ENCODE measurements around the gene TRAPPC3L.

The TRAPPC3L gene

DNA sequence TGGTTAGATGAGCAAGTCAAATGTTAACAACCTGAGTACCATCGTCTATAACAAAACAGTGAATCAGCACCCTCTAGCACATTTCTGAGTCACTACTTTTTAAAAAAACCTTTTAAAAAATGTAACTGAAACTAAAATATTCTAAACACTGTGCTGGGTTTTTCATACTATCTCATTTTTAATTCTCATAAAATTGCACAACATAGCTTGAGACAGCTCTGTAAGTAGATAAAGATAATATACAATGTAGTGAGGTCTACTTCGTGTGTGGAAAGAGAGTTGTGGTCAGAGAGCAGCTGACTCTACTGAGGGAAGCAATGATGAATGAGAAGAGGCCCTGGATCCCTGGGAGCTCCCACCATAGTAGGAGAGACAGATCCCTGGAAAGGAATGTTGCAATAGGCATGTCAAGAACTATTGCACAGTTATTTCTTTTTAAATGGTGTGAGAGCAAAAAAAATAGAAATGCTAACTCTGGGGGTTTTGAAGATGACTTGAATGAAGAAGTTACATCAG, 97.9 kb downstream of the TRAPPC3L start:
- H3K4me3 ChIP-seq (replicated peaks; ENCODE audit: low read depth, low read length): no peak overlapping the region
- TF ChIP-seq, protein P1, sequence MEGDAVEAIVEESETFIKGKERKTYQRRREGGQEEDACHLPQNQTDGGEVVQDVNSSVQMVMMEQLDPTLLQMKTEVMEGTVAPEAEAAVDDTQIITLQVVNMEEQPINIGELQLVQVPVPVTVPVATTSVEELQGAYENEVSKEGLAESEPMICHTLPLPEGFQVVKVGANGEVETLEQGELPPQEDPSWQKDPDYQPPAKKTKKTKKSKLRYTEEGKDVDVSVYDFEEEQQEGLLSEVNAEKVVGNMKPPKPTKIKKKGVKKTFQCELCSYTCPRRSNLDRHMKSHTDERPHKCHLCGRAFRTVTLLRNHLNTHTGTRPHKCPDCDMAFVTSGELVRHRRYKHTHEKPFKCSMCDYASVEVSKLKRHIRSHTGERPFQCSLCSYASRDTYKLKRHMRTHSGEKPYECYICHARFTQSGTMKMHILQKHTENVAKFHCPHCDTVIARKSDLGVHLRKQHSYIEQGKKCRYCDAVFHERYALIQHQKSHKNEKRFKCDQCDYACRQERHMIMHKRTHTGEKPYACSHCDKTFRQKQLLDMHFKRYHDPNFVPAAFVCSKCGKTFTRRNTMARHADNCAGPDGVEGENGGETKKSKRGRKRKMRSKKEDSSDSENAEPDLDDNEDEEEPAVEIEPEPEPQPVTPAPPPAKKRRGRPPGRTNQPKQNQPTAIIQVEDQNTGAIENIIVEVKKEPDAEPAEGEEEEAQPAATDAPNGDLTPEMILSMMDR (IDR thresholded peaks at IDR 0.05; ENCODE audit: low read length, missing control alignments): no peak
- DNase-seq (ENCODE audit: low read depth): peak; percentile 99

DNA sequence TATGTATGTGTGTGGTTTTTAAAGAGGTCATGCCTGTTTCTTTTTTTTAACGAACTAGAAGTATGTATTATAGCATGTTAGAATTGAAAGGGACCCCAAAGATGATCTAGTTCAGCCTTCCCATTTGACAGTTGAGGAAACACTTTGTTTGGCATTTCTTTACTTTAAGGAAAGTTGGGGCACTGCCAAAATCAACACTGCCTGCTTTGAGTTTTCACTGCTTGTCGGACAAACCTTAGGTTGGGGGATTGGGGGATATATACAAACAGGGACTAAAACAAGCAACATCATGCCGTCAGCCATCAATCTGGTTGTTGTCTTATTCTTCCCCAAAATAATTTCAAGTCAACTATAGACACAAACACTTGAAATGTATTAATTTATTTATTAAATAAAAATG, 98.4 kb downstream of the TRAPPC3L start:
- TF ChIP-seq, protein P1 (IDR thresholded peaks at IDR 0.05; ENCODE audit: low read length, missing control alignments): no peak
- peak overlapping the region; percentile 25 for H3K4me3 ChIP-seq (replicated peaks; ENCODE audit: low read depth, low read length)
- DNase-seq (ENCODE audit: low read depth): peak; percentile 59

DNA sequence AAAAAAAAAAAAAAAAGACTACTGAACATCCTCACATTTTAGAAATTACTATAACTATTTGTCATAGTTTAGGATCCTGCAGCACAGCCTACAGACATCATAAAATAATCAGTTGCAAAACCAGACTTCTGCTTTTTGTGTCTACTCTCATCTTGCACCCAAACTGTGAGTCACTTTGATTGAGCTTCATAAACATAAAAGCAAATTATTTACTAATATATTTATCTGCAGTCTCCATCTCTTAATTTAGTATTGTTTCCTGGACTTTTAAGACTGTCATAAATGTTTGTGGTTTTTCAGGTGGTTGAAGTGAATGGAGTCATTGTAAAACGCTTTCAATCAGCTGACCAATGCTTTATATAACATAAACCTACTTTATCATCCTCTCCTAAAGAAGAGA, 99.1 kb downstream of the TRAPPC3L start:
- DNase-seq (ENCODE audit: low read depth): no peak
- TF ChIP-seq, protein P1 (IDR thresholded peaks at IDR 0.05; ENCODE audit: low read length, missing control alignments): no peak
- no peak overlapping the region for H3K4me3 ChIP-seq (replicated peaks; ENCODE audit: low read depth, low read length)

DNA sequence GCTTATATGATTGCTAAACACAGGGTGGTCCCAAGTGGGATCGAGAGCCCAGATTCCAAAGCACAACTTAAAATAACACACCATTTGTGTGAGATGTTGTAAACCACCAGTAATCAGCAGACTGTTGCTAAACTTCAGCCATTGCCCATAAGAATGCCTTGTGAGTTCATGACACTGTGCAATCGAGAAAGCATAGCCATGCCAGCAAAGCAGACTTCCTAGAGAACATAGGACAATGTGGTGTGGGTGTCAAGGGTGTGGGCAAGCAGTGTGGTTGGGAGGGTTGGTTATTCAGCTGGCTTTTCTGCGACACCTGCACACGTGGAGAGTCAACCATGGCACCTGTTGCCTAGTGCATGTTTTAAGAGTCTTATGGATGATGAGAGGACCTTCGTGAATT, 100.4 kb downstream of the TRAPPC3L start:
- TF ChIP-seq, protein P1 (IDR thresholded peaks at IDR 0.05; ENCODE audit: low read length, missing control alignments): no peak
- no peak for DNase-seq (ENCODE audit: low read depth)

More for the DNA sequence above, 100.4 kb downstream of the TRAPPC3L start:
- H3K4me3 ChIP-seq (replicated peaks; ENCODE audit: low read depth, low read length): no peak overlapping the region

All from fibroblast of pulmonary artery (primary cell).